Measurements from ENCODE around the gene PEAK1. TPM values are rescaled to one million over a fixed set of nuclear protein-coding genes. Genes with fewer than 3 reads are reported as not detected.

The PEAK1 gene
- polyA plus RNA-seq, 1 experiment: 40.7 TPM

- ChIA-PET CTCF (no interaction called here), POLR2A (no interaction called here)
- no peak for TF ChIP-seq CTCF (IDR thresholded peaks at IDR 0.05; ENCODE audit: insufficient read depth, low read depth, low read length)
- Histone ChIP-seq H3K36me3 (ENCODE audit: control insufficient read depth, insufficient read depth, low read length) (no peaks in the 10 kb centered on the region), H3K27me3 (ENCODE audit: control insufficient read depth, insufficient read depth, low read length) (no peaks in the 10 kb centered on the region), H3K4me3 (ENCODE audit: low read depth, low read length) (no peak overlapping the region)
- no peak for DNase-seq (ENCODE audit: low read depth)
Measured at GRCh38 chr15:77426377-77426776, 6.5 kb upstream of the PEAK1 start.

- TF ChIP-seq CTCF (IDR thresholded peaks at IDR 0.05; ENCODE audit: insufficient read depth, low read depth, low read length): no peak
- POLR2A ChIA-PET: no interaction called here
- DNase-seq (ENCODE audit: low read depth): no peak
- no peaks in the 10 kb centered on the region for H3K36me3 ChIP-seq (ENCODE audit: control insufficient read depth, insufficient read depth, low read length)
- no peak overlapping the region for H3K4me3 ChIP-seq (ENCODE audit: low read depth, low read length)
- CTCF ChIA-PET: interaction anchor here (1.3 kb wide), 1 partner anchor 9 kb away, joined by 3 read pairs; no protein-coding TSS in a partner anchor
- H3K27me3 ChIP-seq (ENCODE audit: control insufficient read depth, insufficient read depth, low read length): no peaks in the 10 kb centered on the region
Measured at GRCh38 chr15:77425104-77425503, 5.2 kb upstream of the PEAK1 start.

- Histone ChIP-seq H3K36me3 (ENCODE audit: control insufficient read depth, insufficient read depth, low read length) (no peaks in the 10 kb centered on the region), H3K4me3 (ENCODE audit: low read depth, low read length) (peak overlapping the region; percentile 85), H3K27me3 (ENCODE audit: control insufficient read depth, insufficient read depth, low read length) (no peaks in the 10 kb centered on the region)
- TF ChIP-seq CTCF (IDR thresholded peaks at IDR 0.05; ENCODE audit: insufficient read depth, low read depth, low read length): no peak
- CTCF ChIA-PET: interaction anchor here (1.3 to 2.5 kb wide), 5 partner anchors 12 to 302 kb away, joined by 3 to 9 read pairs (median 6); no protein-coding TSS in a partner anchor
- no peak for DNase-seq (ENCODE audit: low read depth)
- POLR2A ChIA-PET: no interaction called here
Measured at GRCh38 chr15:77421370-77421700, 1.4 kb upstream of the PEAK1 start.

- H3K27me3 ChIP-seq (ENCODE audit: control insufficient read depth, insufficient read depth, low read length): no peaks in the 10 kb centered on the region
- no peaks in the 10 kb centered on the region for H3K36me3 ChIP-seq (ENCODE audit: control insufficient read depth, insufficient read depth, low read length)
- DNase-seq (ENCODE audit: low read depth): peak; percentile 52
- peak within 1 kb of the TSS; percentile 97 for H3K4me3 ChIP-seq (ENCODE audit: low read depth, low read length)
- ChIA-PET CTCF (interaction anchor here (1.3 to 2.5 kb wide), 4 partner anchors 13 to 122 kb away, joined by 3 to 9 read pairs (median 6); no protein-coding TSS in a partner anchor), POLR2A (no interaction called here)
- TF ChIP-seq CTCF (IDR thresholded peaks at IDR 0.05; ENCODE audit: insufficient read depth, low read depth, low read length): no peak
Measured at GRCh38 chr15:77420610-77421369, 886 bp upstream of the PEAK1 start, which contains the start of gene HMG20A. Gene HMG20A (plus strand): TSS chr15:77420888. CDS start chr15:77458408, 37,520 bp downstream.

GRCh38 chr15:77418966-77419835 is 703 bp downstream of the PEAK1 start:
- no peaks in the 10 kb centered on the region for H3K36me3 ChIP-seq (ENCODE audit: control insufficient read depth, insufficient read depth, low read length)
- DNase-seq (ENCODE audit: low read depth): no peak
- CTCF ChIA-PET: interaction anchor here (0.6 to 1.9 kb wide), 10 partner anchors 26 to 314 kb away, joined by 3 to 14 read pairs (median 3); no protein-coding TSS in a partner anchor
- POLR2A ChIA-PET: interaction anchor here (0.6 to 1.0 kb wide), 3 partner anchors 63 to 236 kb away, joined by 3 to 5 read pairs (median 3); no protein-coding TSS in a partner anchor
- H3K4me3 ChIP-seq (ENCODE audit: low read depth, low read length): peak overlapping the region; percentile 97
- peak; percentile 26 for TF ChIP-seq CTCF (IDR thresholded peaks at IDR 0.05; ENCODE audit: insufficient read depth, low read depth, low read length)
- H3K27me3 ChIP-seq (ENCODE audit: control insufficient read depth, insufficient read depth, low read length): no peaks in the 10 kb centered on the region
